Measurements from ENCODE around the gene TRAF3IP3. TPM values are rescaled to one million over a fixed set of nuclear protein-coding genes. Genes with fewer than 3 reads are reported as not detected.

The TRAF3IP3 gene
- total RNA-seq, 2 donors from 2014 or later = 175 to 184 TPM

DNA sequence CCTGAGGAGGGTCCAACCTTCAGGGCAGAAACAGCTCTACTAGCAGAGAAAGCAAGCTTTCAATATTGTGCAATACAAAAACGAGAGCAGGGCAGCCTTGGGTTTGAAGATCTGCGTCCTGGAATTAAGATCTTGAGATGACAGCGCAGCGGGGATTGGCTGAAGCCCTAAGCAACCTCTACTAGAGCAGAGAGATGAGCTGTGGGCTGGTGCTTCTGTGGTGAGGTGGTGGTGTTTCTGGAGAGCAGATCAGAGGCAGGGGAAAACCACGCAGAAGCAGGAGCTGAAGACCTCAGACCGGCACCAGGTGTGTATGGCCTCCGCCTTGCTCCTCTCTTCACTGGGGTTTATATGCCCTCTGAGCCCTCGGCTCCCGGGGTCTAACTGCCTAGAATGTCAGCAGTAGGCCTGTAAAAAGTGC lies 12.5 kb downstream of the TRAF3IP3 start:
- Mint-ChIP-seq H3K9me3 (no peaks in the 10 kb centered on the region), H3K4me3 (no peak overlapping the region), H3K36me3 (ENCODE audit: low read depth) (no peaks in the 10 kb centered on the region), H3K27ac (no peak overlapping the region), H3K4me1 (peaks cover 36% of the 10 kb centered on the region), H3K27me3 (no peaks in the 10 kb centered on the region)
- ATAC-seq (replicated peaks) = peak; percentile 85

DNA sequence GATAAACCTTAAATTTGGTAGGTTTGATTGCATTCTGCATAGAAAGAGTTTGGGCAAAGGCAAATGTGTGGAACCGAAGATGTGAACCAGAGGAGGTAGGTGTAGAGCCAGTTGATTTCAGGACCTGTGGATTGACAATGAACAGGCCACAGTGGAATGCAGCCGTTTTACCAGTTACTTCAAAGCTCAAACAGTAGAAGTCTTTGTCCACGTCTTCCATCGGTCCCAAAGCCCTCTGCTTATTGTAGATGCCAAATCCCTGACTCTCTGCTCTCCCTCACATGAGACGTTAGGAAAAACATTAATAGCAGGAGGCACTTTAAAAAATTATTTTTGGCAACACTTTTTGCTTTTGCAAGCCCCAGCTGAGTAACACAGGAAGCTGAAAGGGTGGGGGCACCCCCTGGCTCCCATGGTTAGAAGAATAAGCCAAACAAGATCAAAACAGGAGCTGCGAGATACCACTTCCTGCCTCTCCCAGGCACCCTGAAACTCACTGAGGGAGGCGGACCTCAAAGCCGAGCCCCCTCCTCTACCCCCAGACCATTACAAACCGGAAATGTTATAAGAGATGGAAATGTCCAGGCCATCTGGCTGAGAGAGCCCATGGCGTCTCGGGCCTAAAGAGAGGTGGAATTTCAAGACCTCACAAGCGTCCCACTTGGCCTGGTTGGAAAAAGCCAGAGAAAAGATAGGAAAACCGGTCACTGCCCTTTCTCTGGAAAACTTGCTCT lies 13.5 kb downstream of the TRAF3IP3 start:
- Mint-ChIP-seq H3K9me3 (no peaks in the 10 kb centered on the region), H3K4me3 (no peak overlapping the region), H3K36me3 (ENCODE audit: low read depth) (no peaks in the 10 kb centered on the region), H3K27ac (no peak overlapping the region), H3K4me1 (peaks cover 38% of the 10 kb centered on the region), H3K27me3 (no peaks in the 10 kb centered on the region)
- peak; percentile 79 for ATAC-seq (replicated peaks)

DNA sequence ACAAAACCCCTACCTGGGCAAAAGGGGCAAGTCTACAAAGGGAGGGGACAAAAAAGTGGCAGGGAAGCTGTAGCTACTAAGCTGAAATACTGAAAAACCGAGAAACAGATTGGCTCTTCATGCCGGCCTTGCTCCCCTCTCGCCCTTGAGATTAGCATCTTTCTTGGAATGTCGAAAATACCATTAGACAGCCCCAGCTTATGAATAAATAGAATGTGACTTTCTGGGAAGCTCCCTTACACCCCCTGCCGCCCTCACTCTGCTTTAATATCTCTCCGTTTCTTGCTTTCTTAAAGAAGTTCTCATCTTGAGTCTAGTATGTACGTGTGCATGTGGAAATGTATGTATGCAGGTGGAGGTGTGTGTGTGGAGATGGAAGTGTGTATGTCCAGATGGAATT lies 14.1 kb downstream of the TRAF3IP3 start:
- H3K4me1 Mint-ChIP-seq = peaks cover 41% of the 10 kb centered on the region
- ATAC-seq (replicated peaks) = no peak
- H3K27me3 Mint-ChIP-seq = no peaks in the 10 kb centered on the region
- no peaks in the 10 kb centered on the region for H3K9me3 Mint-ChIP-seq
- no peaks in the 10 kb centered on the region for H3K36me3 Mint-ChIP-seq (ENCODE audit: low read depth)
- H3K27ac Mint-ChIP-seq = no peak overlapping the region
- H3K4me3 Mint-ChIP-seq = no peak overlapping the region

DNA sequence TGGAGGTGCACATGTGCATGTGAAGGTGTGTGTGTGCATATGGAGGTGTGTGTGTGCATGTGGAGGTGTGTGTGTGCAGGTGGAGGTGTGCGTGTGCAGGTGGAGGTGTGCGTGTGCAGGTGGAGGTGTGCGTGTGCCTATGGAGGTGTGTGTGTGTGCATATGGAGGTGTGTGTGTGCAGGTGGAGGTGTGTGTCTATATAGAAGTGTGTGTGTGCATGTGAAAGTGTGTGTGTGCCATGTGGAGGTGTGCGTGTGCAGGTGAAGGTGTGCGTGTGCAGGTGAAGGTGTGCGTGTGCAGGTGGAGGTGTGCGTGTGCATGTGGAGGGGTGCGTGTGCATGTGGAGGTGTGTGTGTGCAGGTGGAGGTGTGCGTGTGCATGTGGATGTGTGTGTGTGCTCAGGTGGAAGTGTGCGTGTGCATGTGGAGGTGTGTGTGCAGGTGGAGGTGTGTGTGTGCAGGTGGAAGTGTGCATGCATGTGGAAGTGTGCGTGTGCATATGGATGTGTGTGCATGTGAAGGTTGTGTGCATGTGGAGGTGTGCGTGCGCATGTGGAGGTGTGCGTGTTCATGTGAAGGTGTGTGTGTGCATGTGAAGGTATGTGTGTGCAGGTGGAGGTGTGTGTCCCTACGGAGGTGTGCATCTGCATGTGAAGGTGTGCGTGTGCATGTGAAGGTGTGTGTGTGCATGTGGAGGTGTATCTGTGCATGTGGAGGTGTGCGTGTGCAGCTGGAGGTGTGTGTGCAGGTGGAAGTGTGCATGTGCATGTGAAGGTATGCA lies 15.0 kb downstream of the TRAF3IP3 start:
- H3K9me3 Mint-ChIP-seq = no peaks in the 10 kb centered on the region
- no peak overlapping the region for H3K4me3 Mint-ChIP-seq
- peaks cover 43% of the 10 kb centered on the region for H3K4me1 Mint-ChIP-seq
- H3K36me3 Mint-ChIP-seq (ENCODE audit: low read depth) = no peaks in the 10 kb centered on the region
- no peaks in the 10 kb centered on the region for H3K27me3 Mint-ChIP-seq
- no peak for ATAC-seq (replicated peaks)
- no peak overlapping the region for H3K27ac Mint-ChIP-seq

DNA sequence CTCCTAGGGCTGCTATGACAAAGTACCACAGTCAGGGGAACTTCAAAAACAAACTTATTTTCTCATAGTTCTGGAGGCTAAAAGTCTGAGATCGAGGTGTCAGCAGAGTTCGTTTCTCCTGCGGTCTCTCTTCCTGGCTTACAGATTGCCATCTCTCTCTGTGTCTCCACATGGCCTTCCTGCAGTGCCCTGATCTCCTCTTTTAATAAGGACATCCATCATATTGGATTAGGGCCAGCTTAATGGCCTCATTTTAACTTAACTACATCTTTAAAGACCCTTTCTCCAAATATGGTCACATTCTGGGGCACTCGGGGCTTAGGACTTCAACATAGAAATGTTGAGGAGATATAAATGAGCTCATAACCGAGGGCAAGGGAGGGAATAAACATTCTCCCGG lies 16.3 kb downstream of the TRAF3IP3 start:
- H3K4me3 Mint-ChIP-seq = no peak overlapping the region
- no peak for ATAC-seq (replicated peaks)
- no peaks in the 10 kb centered on the region for H3K27me3 Mint-ChIP-seq
- H3K4me1 Mint-ChIP-seq = peaks cover 31% of the 10 kb centered on the region
- no peaks in the 10 kb centered on the region for H3K9me3 Mint-ChIP-seq
- no peak overlapping the region for H3K27ac Mint-ChIP-seq
- H3K36me3 Mint-ChIP-seq (ENCODE audit: low read depth) = no peaks in the 10 kb centered on the region

DNA sequence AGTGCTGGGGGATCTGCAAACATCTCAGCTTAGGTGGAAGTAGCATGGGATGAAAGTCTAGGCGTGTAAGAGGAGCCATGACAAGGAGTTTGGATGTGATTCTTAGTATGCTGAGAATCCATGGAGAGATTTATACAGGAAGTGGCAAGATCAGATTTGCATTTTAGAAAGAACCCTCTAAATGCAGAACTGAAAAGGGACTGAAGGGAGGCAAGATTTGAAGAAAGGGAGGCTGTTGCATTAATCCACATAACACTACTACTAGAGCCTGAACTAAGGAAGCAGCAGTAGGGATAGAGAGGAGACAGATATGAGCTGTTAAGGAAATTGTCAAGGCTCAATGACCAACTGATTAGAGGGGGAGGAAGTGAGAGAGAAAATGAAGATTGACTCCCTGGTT lies 18.7 kb downstream of the TRAF3IP3 start:
- Mint-ChIP-seq H3K9me3 (no peaks in the 10 kb centered on the region), H3K27me3 (no peaks in the 10 kb centered on the region), H3K4me3 (no peak overlapping the region), H3K36me3 (ENCODE audit: low read depth) (no peaks in the 10 kb centered on the region), H3K27ac (peak overlapping the region; percentile 78), H3K4me1 (peaks cover 19% of the 10 kb centered on the region)
- no peak for ATAC-seq (replicated peaks)

DNA sequence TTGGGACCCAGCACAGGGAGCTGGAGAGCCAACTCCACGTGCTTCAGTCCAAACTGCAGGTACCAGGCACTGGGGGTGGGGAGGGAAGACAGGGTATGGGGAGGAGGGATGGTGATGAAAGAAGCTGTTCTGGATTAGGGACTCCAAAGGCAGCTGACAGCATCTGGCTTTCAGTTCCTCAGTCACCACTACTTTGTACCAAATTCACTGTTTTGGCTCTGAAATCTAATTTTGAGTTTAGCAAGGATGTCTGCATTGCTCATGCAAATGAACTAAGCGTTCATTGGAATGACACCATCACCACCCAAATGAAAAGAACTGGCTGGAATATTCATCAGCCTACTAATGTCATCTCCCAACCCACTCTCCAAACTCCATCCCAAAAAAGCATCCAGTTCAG lies 19.8 kb downstream of the TRAF3IP3 start:
- H3K9me3 Mint-ChIP-seq = no peaks in the 10 kb centered on the region
- H3K27me3 Mint-ChIP-seq = no peaks in the 10 kb centered on the region
- H3K4me1 Mint-ChIP-seq = peaks cover 21% of the 10 kb centered on the region
- H3K27ac Mint-ChIP-seq = peak overlapping the region; percentile 78
- H3K4me3 Mint-ChIP-seq = no peak overlapping the region
- no peaks in the 10 kb centered on the region for H3K36me3 Mint-ChIP-seq (ENCODE audit: low read depth)
- no peak for ATAC-seq (replicated peaks)

DNA sequence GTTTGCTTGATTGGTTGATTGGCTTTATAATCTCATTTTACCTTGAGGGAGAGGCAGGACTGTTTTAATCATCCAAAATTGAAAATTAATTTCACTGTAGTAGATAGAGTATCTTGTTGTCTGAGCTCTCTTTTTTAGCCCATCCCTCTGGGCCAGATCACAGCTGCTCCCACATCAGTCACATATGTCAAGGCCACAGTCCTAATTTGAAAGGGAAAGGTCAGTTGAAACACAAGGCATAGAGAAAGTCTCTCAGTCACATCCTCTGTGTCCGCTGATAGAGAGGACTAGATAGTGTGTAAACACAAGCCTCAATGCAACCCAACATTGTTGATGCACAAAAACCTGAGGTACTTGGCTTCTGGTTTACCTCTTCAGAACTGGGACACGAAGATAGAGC lies 21.7 kb downstream of the TRAF3IP3 start:
- H3K36me3 Mint-ChIP-seq (ENCODE audit: low read depth) = no peaks in the 10 kb centered on the region
- H3K27ac Mint-ChIP-seq = peak overlapping the region; percentile 78
- H3K27me3 Mint-ChIP-seq = no peaks in the 10 kb centered on the region
- H3K4me3 Mint-ChIP-seq = no peak overlapping the region
- H3K4me1 Mint-ChIP-seq = peaks cover 22% of the 10 kb centered on the region
- no peaks in the 10 kb centered on the region for H3K9me3 Mint-ChIP-seq
- ATAC-seq (replicated peaks) = no peak

DNA sequence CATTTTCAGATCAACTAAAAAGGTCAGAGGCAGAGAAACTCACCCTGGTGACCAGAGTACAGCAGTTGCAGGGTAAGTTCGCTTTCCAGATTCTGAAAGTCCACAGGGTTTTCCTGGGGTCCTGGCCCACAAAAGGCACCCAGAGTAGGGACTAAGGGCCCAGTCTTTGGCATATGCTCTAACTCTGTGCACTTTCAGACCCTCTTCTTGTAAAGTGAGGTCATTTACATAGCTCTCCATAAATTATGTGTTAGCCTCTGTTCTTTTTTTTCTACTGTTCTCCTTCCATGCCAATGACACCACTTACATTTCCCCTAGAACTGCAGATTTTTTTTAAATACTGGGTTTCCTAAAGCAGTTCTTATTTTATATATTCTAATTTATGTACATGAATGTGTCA lies 22.2 kb downstream of the TRAF3IP3 start:
- Mint-ChIP-seq H3K27ac (peak overlapping the region; percentile 78), H3K27me3 (no peaks in the 10 kb centered on the region), H3K4me3 (no peak overlapping the region), H3K4me1 (peaks cover 25% of the 10 kb centered on the region), H3K9me3 (no peaks in the 10 kb centered on the region), H3K36me3 (ENCODE audit: low read depth) (no peaks in the 10 kb centered on the region)
- no peak for ATAC-seq (replicated peaks)

DNA sequence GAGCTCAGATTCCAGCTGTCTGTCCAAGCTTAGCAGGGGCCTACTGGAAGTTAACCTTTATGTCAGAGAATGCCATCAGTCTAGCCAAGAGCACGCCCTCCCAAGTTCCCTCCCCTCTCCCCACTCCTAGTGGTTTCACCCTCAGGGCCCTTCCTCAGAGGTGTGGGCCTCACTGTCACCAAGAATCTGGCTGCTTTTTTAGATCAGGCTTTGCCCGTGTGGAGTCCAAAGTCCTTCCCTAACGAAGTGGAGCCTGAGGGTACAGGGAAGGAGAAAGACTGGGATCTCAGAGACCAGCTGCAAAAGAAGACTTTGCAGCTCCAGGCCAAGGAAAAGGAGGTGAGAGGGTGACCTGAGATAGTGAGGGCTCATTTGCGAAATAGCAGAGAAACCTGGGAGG lies 24.4 kb downstream of the TRAF3IP3 start:
- H3K27me3 Mint-ChIP-seq = no peaks in the 10 kb centered on the region
- H3K36me3 Mint-ChIP-seq (ENCODE audit: low read depth) = no peaks in the 10 kb centered on the region
- peaks cover 20% of the 10 kb centered on the region for H3K4me1 Mint-ChIP-seq
- no peak overlapping the region for H3K4me3 Mint-ChIP-seq
- H3K9me3 Mint-ChIP-seq = no peaks in the 10 kb centered on the region
- no peak for ATAC-seq (replicated peaks)
- H3K27ac Mint-ChIP-seq = peak overlapping the region; percentile 78

DNA sequence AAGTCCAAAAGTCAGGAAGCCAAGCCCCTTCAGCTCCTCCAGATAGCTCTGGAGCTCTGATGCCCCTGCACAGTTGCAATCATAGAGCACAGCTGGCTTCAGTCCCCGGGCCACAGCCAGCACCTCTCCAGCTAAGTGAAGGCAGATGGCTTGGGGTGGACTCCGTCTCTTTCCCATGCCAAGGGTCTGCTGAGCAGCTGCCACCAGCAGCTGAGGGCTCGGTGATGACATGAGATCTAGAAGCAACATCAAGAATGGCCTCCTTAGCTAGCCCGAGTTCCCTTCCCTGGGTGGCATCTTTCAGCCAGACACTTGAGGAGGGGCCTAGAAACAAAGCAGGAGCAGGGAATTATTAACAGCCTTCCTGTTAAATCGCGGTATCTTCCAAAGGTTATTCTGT lies 27.5 kb downstream of the TRAF3IP3 start:
- Mint-ChIP-seq H3K27me3 (no peaks in the 10 kb centered on the region), H3K9me3 (no peaks in the 10 kb centered on the region), H3K27ac (peak overlapping the region; percentile 98), H3K4me3 (peak overlapping the region; percentile 91), H3K4me1 (peaks cover 18% of the 10 kb centered on the region), H3K36me3 (ENCODE audit: low read depth) (no peaks in the 10 kb centered on the region)
- ATAC-seq (replicated peaks) = no peak

DNA sequence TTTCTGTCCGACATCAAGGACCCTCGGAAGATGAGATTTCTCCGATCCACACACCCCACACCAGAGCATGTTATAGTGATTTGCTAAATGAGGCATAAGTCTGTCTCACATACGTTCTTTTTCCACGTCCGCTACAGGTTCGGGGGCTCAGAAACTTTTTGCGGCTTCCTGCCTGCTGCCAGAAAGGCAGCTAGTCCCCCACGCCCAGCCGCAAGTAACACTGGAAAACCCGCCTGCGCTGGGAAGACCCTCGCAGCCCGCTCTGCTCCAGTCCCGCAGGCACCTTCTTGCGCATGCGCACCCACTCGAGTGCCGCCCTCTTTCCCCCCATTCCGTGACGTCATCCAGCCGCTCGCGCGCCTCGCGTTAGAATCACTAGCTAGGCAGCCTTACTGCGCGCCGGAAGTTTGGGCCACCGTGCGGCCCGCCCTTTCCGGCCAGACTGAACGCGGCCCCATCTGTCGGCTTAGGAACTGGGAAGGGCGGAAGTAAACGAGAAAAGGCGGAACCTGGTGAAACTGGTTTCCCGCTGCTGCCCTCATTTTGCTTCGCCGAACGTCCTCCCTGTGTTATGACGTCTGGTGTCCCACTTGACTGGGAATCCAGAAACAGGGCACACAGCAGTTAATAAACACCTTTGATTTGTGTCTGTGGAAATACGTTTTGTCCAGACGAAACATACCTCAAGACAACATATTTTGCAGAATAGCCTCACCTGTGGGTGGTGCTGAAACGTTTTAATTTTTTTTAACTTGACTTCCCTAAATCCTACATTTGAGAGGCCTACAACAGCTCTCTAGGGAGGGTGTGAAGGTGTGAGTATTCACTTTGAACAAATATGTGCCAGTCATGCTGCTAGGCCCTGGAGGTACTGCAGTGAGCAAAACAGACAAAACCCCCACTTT lies 28.7 kb downstream of the TRAF3IP3 start, which contains the start of gene C1orf74:
Gene C1orf74, minus strand, starts transcription at position 295 of the 905 bp plus-strand sequence. CDS start 925 bp downstream, outside the sequence.
- peak within 1 kb of the TSS; percentile 91 for H3K4me3 Mint-ChIP-seq
- H3K27ac Mint-ChIP-seq = peak within 1 kb of the TSS; percentile 98
- peaks cover 16% of the 10 kb centered on the region for H3K4me1 Mint-ChIP-seq
- H3K9me3 Mint-ChIP-seq = no peaks in the 10 kb centered on the region
- ATAC-seq (replicated peaks) = peak; percentile 99
- H3K36me3 Mint-ChIP-seq (ENCODE audit: low read depth) = no peaks in the 10 kb centered on the region
- no peaks in the 10 kb centered on the region for H3K27me3 Mint-ChIP-seq

DNA sequence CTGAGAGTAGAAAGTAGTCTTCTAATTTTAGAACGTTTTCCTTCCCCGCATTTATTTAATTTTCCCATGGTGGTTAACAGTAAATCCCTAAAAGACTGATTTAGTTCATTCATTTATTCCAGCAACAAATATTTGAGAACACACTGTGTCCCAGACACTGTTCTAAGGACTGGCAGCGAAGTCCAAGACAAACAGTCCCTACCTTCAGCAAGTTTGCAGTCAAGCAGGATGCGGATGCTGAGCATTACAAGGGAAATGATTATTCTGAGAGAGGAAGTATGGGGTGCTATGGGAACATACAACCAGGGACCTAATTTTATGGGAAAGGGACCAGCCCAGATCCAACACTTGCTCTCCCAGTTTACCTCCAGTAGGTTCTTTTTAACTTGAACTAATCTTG lies 29.7 kb downstream of the TRAF3IP3 start:
- ATAC-seq (replicated peaks) = no peak
- Mint-ChIP-seq H3K36me3 (ENCODE audit: low read depth) (no peaks in the 10 kb centered on the region), H3K27ac (peak overlapping the region; percentile 98), H3K27me3 (no peaks in the 10 kb centered on the region), H3K4me3 (peak overlapping the region; percentile 91), H3K4me1 (peaks cover 12% of the 10 kb centered on the region), H3K9me3 (no peaks in the 10 kb centered on the region)

DNA sequence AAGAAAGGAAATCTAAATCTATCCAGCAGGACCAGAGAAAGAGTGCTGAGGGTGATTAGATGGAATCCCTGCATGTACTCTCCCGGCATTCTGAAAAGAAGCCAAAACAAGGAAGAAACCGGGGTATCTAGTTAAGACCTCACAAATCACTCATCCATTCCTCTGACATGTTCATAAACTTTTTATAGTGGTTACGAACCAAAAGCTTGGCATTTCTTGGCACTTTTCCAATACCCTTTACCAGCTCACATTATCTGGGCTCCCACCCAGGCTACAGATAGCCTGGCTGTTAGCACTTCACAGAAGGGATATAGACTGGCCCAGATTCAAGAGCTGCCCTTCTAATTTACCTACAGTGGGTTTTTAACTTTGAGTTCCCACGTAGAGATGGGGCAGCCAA lies 30.3 kb downstream of the TRAF3IP3 start:
- Mint-ChIP-seq H3K4me1 (peaks cover 12% of the 10 kb centered on the region), H3K27me3 (no peaks in the 10 kb centered on the region), H3K4me3 (no peak overlapping the region), H3K36me3 (ENCODE audit: low read depth) (no peaks in the 10 kb centered on the region), H3K9me3 (no peaks in the 10 kb centered on the region), H3K27ac (no peak overlapping the region)
- no peak for ATAC-seq (replicated peaks)

All from activated T-helper 17 cell treated with anti-CD3 and anti-CD28 coated beads, Interleukin-2, amount 50 U/mL, for 72 hours (primary cell).